ENCODE measurements around the gene FBXO24.

- no peak for TF ChIP-seq CTCF (conservative IDR thresholded peaks at IDR 0.05; ENCODE audit: low read length)
- no peak for TF ChIP-seq EZH2phosphoT487 (IDR thresholded peaks at IDR 0.05; ENCODE audit: borderline replicate concordance, low read depth, low read length)
Observed at GRCh38 chr7:100584683-100585510, 1.2 kb upstream of the FBXO24 start.
